Islet precursor cell (in vitro differentiated cells): Measurements from ENCODE around the gene ZNF248.
"Not testable (repeated sequence)": the region's sequence is repeated elsewhere in the genome, so short reads cannot be mapped to it uniquely, and the experiment has no call there.

Experiments
- DNase-seq: peaks from one replicate; pipeline ENCODE4 v3.0.0-alpha.2; 2018

Gene ZNF248

DNA sequence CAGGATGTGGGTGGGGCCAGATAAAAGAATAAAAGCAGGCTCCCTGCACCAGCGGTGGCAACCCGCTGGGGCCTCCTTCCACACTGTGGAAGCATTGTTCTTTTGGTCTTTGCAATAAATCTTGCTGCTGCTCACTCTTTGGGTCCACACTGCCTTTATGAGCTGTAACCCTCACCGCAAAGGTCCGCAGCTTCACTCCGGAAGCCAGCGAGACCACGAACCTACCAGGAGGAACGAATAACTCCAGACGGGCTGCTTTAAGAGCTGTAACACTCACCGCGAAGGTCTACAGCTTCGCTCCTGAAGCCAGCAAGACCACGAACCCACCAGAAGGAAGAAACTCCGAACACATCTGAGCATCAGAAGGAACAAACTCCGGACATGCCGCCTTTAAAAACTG is 119.2 kb downstream of the ZNF248 start:
- not testable (repeated sequence) for DNase-seq

- DNase-seq, result no peak
These were observed 120.1 kb downstream of the ZNF248 start for GRCh38 chr10:37737336-37737735.

DNA sequence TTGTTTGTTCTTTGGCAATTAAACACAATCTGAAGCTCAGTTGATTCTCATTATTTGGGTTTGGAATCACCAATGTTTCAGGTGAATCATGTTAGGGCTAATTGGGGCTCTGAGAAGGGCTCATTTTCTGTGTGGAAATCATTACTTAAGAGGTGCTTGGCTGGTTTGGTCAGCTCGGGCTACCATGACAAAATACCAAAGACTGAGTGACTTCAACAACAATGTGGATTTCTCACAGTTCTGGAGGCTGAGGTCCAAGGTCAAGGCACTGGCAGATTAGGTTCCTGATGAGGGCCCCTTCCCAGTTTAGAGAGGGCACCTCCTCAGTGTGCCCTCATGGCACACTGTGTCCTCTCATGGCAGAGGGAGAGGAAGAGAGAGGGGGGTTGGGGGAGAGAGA is 121.3 kb downstream of the ZNF248 start:
- DNase-seq, result no peak

GRCh38 chr10:37734971-37735370 is 122.4 kb downstream of the ZNF248 start:
- no peak for DNase-seq
